ENCODE results near the gene IL9R.
"Not testable (repeated sequence)": the region's sequence is repeated elsewhere in the genome, so short reads cannot be mapped to it uniquely, and the experiment has no call there.

IL9R gene

DNA sequence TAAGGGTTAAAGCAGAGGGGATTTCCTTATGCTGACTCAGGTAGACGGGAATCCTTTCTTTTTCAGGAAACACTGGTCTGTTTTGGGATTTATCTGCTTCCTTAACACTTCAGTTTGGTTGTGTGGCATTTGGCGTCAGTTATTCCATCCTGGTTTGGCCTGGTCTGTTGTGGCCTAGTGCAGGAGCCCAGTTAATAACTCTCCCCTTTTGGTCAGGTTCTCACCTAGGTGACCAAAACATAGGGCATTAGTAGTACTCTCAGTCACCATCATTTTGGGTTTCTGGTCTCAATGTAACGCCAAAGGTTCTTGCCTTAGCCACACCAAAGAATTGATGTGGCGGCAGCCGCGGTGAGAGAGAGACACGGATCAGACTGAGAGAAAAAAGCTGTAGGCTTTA, 39.7 kb upstream of the IL9R start:
- no peak overlapping the region for H3K4me3 ChIP-seq (ENCODE audit: low read depth, low read length)
- no peak for DNase-seq (ENCODE audit: low read depth)
- TF ChIP-seq, protein P1, sequence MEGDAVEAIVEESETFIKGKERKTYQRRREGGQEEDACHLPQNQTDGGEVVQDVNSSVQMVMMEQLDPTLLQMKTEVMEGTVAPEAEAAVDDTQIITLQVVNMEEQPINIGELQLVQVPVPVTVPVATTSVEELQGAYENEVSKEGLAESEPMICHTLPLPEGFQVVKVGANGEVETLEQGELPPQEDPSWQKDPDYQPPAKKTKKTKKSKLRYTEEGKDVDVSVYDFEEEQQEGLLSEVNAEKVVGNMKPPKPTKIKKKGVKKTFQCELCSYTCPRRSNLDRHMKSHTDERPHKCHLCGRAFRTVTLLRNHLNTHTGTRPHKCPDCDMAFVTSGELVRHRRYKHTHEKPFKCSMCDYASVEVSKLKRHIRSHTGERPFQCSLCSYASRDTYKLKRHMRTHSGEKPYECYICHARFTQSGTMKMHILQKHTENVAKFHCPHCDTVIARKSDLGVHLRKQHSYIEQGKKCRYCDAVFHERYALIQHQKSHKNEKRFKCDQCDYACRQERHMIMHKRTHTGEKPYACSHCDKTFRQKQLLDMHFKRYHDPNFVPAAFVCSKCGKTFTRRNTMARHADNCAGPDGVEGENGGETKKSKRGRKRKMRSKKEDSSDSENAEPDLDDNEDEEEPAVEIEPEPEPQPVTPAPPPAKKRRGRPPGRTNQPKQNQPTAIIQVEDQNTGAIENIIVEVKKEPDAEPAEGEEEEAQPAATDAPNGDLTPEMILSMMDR (IDR thresholded peaks at IDR 0.05; ENCODE audit: low read depth, low read length, missing control alignments) = no peak

DNA sequence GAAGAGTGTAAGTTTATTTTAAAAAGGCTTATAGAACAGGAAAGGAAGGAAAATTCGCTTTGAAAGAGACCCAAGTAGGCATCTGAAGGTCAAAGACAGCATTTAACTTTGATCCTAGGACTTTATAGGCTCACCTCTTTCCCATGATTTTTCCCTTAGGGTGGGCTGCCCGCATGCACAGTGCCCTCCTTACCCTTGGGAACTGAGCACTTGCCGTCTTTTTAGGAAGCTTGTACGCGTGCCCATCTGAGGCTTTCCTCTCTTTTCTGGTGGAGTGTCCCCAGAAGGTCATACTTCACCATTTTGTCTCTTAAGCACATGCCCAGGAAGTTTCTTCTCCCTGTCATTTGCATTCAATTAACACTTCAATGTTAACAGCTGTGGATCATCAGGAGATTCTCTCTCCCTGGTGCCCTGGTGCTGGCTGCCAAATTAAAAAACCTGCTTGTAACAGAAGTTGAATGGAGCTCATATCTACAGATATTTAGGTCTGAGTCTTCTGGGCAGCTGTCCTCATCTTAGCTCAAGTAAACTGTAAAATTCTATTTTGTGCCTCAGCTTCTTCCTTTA, 38.4 kb upstream of the IL9R start:
- TF ChIP-seq, protein P1 (IDR thresholded peaks at IDR 0.05; ENCODE audit: low read depth, low read length, missing control alignments) = no peak
- no peak overlapping the region for H3K4me3 ChIP-seq (ENCODE audit: low read depth, low read length)

DNA sequence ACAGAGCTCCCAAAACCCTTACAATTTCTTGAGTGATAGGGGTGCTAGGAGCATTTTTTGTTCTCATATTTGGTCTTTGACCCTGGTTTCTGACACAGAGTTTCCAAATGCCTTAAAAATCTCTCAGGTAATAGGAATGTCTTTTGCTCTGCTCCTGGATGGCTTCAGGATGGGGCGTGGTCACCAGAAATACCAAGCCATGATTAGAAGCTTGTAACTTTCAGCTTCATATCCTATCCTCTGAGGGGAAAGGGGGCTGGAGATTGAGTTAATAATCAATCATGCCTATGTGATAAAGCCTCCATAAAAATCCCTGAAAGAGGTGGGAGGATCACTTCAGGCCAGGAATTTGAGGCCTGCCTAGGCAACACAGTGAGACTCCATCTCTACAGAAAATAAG, 34.6 kb upstream of the IL9R start:
- no peak overlapping the region for H3K4me3 ChIP-seq (ENCODE audit: low read depth, low read length)
- DNase-seq (ENCODE audit: low read depth) = no peak
- TF ChIP-seq, protein P1 (IDR thresholded peaks at IDR 0.05; ENCODE audit: low read depth, low read length, missing control alignments) = no peak

More for the DNA sequence above, 38.4 kb upstream of the IL9R start:
- no peak for DNase-seq (ENCODE audit: low read depth)

- no peak overlapping the region for H3K4me3 ChIP-seq (ENCODE audit: low read depth, low read length)
- TF ChIP-seq, protein P1 (IDR thresholded peaks at IDR 0.05; ENCODE audit: low read depth, low read length, missing control alignments) = peak; percentile 44
- peak; percentile 5 for DNase-seq (ENCODE audit: low read depth)
Observed at GRCh38 chrX:155966876-155967275, 30.6 kb upstream of the IL9R start.

GRCh38 chrX:155967653-155968325, 29.7 kb upstream of the IL9R start:
- TF ChIP-seq, protein P1 (IDR thresholded peaks at IDR 0.05; ENCODE audit: low read depth, low read length, missing control alignments) = no peak
- DNase-seq (ENCODE audit: low read depth) = no peak
- no peak overlapping the region for H3K4me3 ChIP-seq (ENCODE audit: low read depth, low read length)

- DNase-seq (ENCODE audit: low read depth) = no peak
- H3K4me3 ChIP-seq (ENCODE audit: low read depth, low read length) = no peak overlapping the region
- TF ChIP-seq, protein P1 (IDR thresholded peaks at IDR 0.05; ENCODE audit: low read depth, low read length, missing control alignments) = no peak
Observed at GRCh38 chrX:155968326-155968661, 29.2 kb upstream of the IL9R start.

DNA sequence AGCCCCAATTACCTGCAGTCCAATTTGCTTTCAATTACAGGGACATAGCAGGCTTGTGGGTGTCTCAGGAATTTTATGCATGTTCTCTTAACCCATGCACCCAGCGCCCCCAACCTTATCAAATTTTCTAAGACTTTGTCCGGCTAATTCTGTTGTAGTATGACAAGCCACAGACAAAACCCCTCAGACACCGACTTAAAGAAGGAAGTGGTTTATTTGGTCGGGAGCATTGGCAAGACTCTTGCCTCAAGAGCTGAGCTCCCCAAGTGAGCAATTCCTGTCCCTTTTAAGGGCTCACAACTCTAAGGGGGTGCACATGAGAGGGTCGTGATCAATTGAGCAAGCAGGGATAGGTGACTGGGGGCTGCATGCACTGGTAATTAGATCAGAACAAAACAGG, 28.7 kb upstream of the IL9R start:
- no peak for DNase-seq (ENCODE audit: low read depth)
- H3K4me3 ChIP-seq (ENCODE audit: low read depth, low read length) = no peak overlapping the region
- TF ChIP-seq, protein P1 (IDR thresholded peaks at IDR 0.05; ENCODE audit: low read depth, low read length, missing control alignments) = no peak

- H3K4me3 ChIP-seq (ENCODE audit: low read depth, low read length); DNase-seq (ENCODE audit: low read depth): not testable (repeated sequence)
Observed at GRCh38 chrX:155971658-155972057, 25.8 kb upstream of the IL9R start.

GRCh38 chrX:155972241-155972640, 25.3 kb upstream of the IL9R start:
- not testable (repeated sequence) for DNase-seq (ENCODE audit: low read depth); H3K4me3 ChIP-seq (ENCODE audit: low read depth, low read length)
